MCF 10A (cell line): ENCODE results near the gene RLN1. TPM values are rescaled to one million over a fixed set of nuclear protein-coding genes. Genes with fewer than 3 reads are reported as not detected.
A peak's percentile ranks its signal among the peaks of the same experiment; 100 is the strongest.
"Not testable (repeated sequence)": the region's sequence is repeated elsewhere in the genome, so short reads cannot be mapped to it uniquely, and the experiment has no call there.

ENCODE experiments used
- BruUV-seq: library from RNA; stranded (reverse); fragments of 400-500 nt; replicated peaks from 2 replicates; lab custom pipeline; 2021; lab: Mats Ljungman, UMichigan
- CTCF ChIA-PET: fragments of 300-600 bp; sonication (Branson Sonifier 250); formaldehyde crosslinking; extraction: SDS; loops from one replicate; lab custom pipeline; 2021; ENCODE audit warnings: antibody characterized with exemption, inconsistent platforms; lab: Yijun Ruan, JAX
- POLR2A ChIA-PET: fragments of 300-600, 350-650 bp; sonication (Branson Sonifier 250); formaldehyde crosslinking; extraction: SDS; loops from one replicate; lab custom pipeline; 2020; ENCODE audit warnings: antibody characterized with exemption, inconsistent platforms; lab: Yijun Ruan, JAX
- DNase-seq: peaks from one replicate; pipeline ENCODE4 v3.0.0-alpha.2; 2018; ENCODE audit not compliant: unreplicated experiment
- H3K27ac Mint-ChIP-seq: one replicate; pipeline ENCODE4 v1.8.0; 2022; ENCODE audit warnings: mild to moderate bottlenecking, low read depth, mixed read lengths; ENCODE audit not compliant: unreplicated experiment
- H3K27me3 Mint-ChIP-seq: one replicate; pipeline ENCODE4 v1.8.0; 2022; ENCODE audit warnings: mixed read lengths; ENCODE audit not compliant: insufficient read depth, unreplicated experiment
- H3K36me3 Mint-ChIP-seq: one replicate; pipeline ENCODE4 v1.8.0; 2022; ENCODE audit warnings: mild to moderate bottlenecking, moderate library complexity, mixed read lengths; ENCODE audit not compliant: insufficient read depth, unreplicated experiment
- H3K4me1 Mint-ChIP-seq: one replicate; pipeline ENCODE4 v1.8.0; 2022; ENCODE audit warnings: mixed read lengths; ENCODE audit not compliant: insufficient read depth, unreplicated experiment
- H3K4me3 Mint-ChIP-seq: one replicate; pipeline ENCODE4 v1.8.0; 2022; ENCODE audit warnings: mild to moderate bottlenecking, moderate library complexity, mixed read lengths; ENCODE audit not compliant: unreplicated experiment
- H3K9me3 Mint-ChIP-seq: one replicate; pipeline ENCODE4 v1.8.0; 2022; ENCODE audit warnings: mixed read lengths; ENCODE audit not compliant: unreplicated experiment
- intact Hi-C: fragments of 100-400 bp; cut with micrococcal nuclease; formaldehyde crosslinking; loops from 2 replicates; pipeline ENCODE4 v1.14.1; 2022
- total RNA-seq: library from RNA; stranded (reverse); gene quantifications from 2 replicates; pipeline ENCODE4 v1.2.3, GENCODE V29; 2022
- TF ChIP-seq, protein P1 (sequence below): fragments of 200-600 bp; IDR thresholded peaks from one replicate; pipeline ENCODE4 v1.8.0; 2022; ENCODE audit warnings: antibody characterized with exemption, mild to moderate bottlenecking; ENCODE audit not compliant: unreplicated experiment

The RLN1 gene
- total RNA-seq, 1 experiment from 2014 or later, result not detected

DNA sequence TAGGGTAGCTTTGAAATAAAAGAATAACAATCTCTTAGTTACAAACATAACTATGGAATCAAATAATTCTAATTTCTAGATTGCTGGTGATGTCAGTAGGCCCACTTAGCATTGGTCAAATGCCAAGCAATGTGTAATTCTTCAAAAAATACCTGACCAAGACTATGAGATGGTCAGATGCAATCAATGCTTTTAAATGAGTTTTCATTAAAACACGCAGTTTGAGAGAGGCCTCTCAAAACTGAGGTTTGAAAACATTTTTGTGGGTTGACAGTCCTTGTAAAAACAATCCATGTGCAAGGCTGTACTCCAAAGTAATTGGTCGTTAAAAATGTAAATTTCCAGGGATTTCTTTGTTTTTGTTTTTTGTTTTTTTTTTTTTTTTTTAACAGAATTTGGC is 33.9 kb downstream of the RLN1 start:
- Mint-ChIP-seq H3K27me3 (peaks cover 14% of the 10 kb centered on the region), H3K4me3 (no peak overlapping the region), H3K27ac (no peak overlapping the region), H3K4me1 (no peaks in the 10 kb centered on the region), H3K9me3 (no peaks in the 10 kb centered on the region), H3K36me3 (no peaks in the 10 kb centered on the region)
- no peak for DNase-seq
- no TSS peak for BruUV-seq
- intact Hi-C loops, result no loop called here
- CTCF ChIA-PET, result interaction anchor here (0.6 kb wide), 1 partner anchor 1009 kb away, joined by 6 read pairs; no protein-coding TSS in a partner anchor
- TF ChIP-seq, protein P1, sequence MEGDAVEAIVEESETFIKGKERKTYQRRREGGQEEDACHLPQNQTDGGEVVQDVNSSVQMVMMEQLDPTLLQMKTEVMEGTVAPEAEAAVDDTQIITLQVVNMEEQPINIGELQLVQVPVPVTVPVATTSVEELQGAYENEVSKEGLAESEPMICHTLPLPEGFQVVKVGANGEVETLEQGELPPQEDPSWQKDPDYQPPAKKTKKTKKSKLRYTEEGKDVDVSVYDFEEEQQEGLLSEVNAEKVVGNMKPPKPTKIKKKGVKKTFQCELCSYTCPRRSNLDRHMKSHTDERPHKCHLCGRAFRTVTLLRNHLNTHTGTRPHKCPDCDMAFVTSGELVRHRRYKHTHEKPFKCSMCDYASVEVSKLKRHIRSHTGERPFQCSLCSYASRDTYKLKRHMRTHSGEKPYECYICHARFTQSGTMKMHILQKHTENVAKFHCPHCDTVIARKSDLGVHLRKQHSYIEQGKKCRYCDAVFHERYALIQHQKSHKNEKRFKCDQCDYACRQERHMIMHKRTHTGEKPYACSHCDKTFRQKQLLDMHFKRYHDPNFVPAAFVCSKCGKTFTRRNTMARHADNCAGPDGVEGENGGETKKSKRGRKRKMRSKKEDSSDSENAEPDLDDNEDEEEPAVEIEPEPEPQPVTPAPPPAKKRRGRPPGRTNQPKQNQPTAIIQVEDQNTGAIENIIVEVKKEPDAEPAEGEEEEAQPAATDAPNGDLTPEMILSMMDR, result no peak
- POLR2A ChIA-PET, result no interaction called here

DNA sequence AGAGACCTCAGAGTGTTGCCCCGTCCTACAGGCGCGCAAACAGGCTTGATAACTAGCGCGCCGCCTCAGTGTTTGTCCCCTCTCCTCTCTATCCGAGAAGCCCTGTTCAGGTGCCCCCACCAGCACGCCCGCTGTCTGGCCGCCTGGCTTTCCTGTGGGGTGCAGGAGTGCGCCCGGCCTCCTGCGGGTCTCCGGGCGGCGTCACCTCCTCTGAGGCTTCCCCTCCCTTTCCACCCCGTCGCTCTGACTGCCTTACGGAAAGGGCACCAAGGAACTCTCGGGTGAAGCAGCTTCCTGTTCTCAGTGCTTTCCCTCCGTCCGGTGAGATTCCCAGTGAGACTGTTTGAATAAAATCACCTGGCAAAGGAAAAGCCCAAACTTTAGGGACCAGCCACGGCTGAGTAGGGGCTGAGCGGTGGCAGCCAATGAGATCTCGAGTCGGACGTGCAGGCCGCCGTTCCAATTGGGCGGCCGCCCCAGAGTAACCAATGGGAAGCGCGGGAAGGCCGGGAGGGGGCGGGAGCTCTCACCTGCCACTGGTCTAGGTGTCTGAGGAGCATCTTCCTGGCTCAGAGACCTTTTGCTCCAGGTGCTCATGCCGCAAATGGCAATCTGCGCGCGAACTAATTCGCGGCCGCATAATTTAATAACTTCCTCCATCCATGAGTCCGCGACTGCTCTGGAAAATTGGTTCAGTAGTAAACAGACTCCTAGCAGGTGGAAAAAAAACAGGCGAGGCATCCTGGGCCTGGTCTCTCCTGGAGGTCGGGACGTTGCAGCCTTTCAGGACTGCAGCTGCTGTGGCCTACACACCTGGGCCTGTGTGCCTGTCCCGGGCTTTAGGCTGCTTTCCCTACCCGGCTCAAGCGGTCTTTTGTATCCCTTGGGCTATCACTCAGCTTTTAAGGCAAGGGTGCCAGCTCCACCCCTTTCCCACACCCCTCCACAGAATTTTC is 35.6 kb downstream of the RLN1 start, which contains the start of gene RLN2:
Gene RLN2, minus strand, starts transcription at position 877 of the 956 bp plus-strand sequence. Its CDS starts 136 bp downstream, at position 741.
- H3K9me3 Mint-ChIP-seq, intact Hi-C loops, H3K27ac Mint-ChIP-seq, H3K4me1 Mint-ChIP-seq, BruUV-seq, POLR2A ChIA-PET, H3K36me3 Mint-ChIP-seq, H3K27me3 Mint-ChIP-seq: not testable (repeated sequence)
- DNase-seq, result peak; percentile 18
- H3K4me3 Mint-ChIP-seq, result peak within 1 kb of the TSS; percentile 16
- CTCF ChIA-PET, result interaction anchor here (0.6 kb wide), 1 partner anchor 642 kb away, joined by 3 read pairs; no protein-coding TSS in a partner anchor

DNA sequence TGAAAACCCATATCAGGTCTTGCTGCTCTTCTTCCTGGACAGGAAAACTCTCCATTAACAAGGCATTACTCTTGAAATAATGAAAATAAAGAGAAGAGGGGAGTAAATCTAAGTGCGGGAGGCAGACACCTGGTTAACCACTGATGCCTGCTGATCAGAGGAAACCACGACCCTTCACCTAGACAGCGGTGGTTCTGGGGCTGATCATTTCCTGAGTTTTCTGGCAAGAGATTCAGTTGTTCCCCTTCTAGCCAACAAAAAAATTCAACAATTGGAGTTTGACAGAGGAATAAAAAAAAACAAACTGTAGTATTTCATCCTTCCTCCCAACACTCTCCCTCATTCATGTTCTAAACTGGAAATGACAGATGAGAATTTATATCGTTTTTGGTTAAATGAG is 38.1 kb downstream of the RLN1 start:
- Mint-ChIP-seq H3K9me3 (no peaks in the 10 kb centered on the region), H3K27ac (no peak overlapping the region), H3K27me3 (no peaks in the 10 kb centered on the region), H3K4me3 (no peak overlapping the region), H3K4me1 (no peaks in the 10 kb centered on the region), H3K36me3 (no peaks in the 10 kb centered on the region)
- POLR2A ChIA-PET, result no interaction called here
- TF ChIP-seq, protein P1, result no peak
- CTCF ChIA-PET, result no interaction called here
- BruUV-seq, result no TSS peak
- intact Hi-C loops, result no loop called here
- DNase-seq, result no peak

DNA sequence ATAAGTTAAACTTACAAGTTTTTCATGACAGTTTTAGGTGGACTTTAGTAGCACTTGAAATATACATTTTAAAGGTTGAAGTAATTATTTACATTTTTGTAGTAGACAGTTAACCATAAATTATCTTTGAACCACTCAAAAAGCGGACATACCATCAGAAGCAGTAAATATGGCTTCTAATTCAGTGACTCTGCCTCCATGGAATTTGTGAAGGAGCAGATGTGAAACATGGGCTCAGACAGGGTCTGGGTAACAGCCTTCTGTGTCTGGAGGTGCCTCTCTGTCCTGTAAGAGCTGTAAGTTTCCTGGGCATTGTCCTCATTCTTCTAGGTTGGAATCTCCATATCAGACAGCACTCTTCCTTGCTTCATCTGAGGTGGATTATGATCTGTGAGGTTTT is 47.5 kb downstream of the RLN1 start:
- ChIA-PET CTCF (no interaction called here), POLR2A (no interaction called here)
- H3K27ac Mint-ChIP-seq, result no peak overlapping the region
- no peaks in the 10 kb centered on the region for H3K4me1 Mint-ChIP-seq
- no peak overlapping the region for H3K4me3 Mint-ChIP-seq
- TF ChIP-seq, protein P1, result no peak
- intact Hi-C loops, result no loop called here
- H3K27me3 Mint-ChIP-seq, result peaks cover 24% of the 10 kb centered on the region
- no peaks in the 10 kb centered on the region for H3K9me3 Mint-ChIP-seq
- BruUV-seq, result no TSS peak
- DNase-seq, result no peak
- no peaks in the 10 kb centered on the region for H3K36me3 Mint-ChIP-seq
